Measurements from ENCODE around the gene GPR108.

- TF ChIP-seq ZFP3 (CRISPR knock-in tag; IDR thresholded peaks at IDR 0.05) (no peak), ARNTL (CRISPR knock-in tag; IDR thresholded peaks at IDR 0.05; ENCODE audit: borderline replicate concordance, low read depth) (no peak), CREB5 (CRISPR knock-in tag; IDR thresholded peaks at IDR 0.05; ENCODE audit: low read depth) (no peak), ZNF565 (CRISPR knock-in tag; conservative IDR thresholded peaks at IDR 0.05; ENCODE audit: low read depth) (no peak), PATZ1 (CRISPR knock-in tag; IDR thresholded peaks at IDR 0.05; ENCODE audit: borderline replicate concordance) (no peak), ZC3H10 (CRISPR knock-in tag; IDR thresholded peaks at IDR 0.05) (no peak), PPARA (CRISPR knock-in tag; IDR thresholded peaks at IDR 0.05; ENCODE audit: borderline replicate concordance) (no peak), ZNF8 (CRISPR knock-in tag; IDR thresholded peaks at IDR 0.05) (no peak), RARB (CRISPR knock-in tag; IDR thresholded peaks at IDR 0.05) (no peak), TCF4 (CRISPR knock-in tag; IDR thresholded peaks at IDR 0.05; ENCODE audit: borderline replicate concordance) (no peak), TSHZ2 (CRISPR knock-in tag; IDR thresholded peaks at IDR 0.05) (no peak), BACH2 (CRISPR knock-in tag; IDR thresholded peaks at IDR 0.05; ENCODE audit: borderline replicate concordance) (no peak), TOX (CRISPR knock-in tag; IDR thresholded peaks at IDR 0.05; ENCODE audit: borderline replicate concordance) (no peak), ESRRG (CRISPR knock-in tag; IDR thresholded peaks at IDR 0.05) (no peak)
Measured at GRCh38 chr19:6760606-6761005, 23.2 kb upstream of the GPR108 start.

Measured in SK-N-SH treated with all-trans-retinoic acid at 6 μM for 48 hours (cell line).